HEK293 (cell line): ENCODE data around the gene EEF1AKMT4.

Experiments
- CTCF ChIA-PET: fragments of 350-600 bp; formaldehyde crosslinking; extraction: SDS; loops from one replicate; lab custom pipeline; 2021; ENCODE audit warnings: antibody characterized with exemption; lab: Yijun Ruan, JAX
- POLR2A ChIA-PET: fragments of 300-600 bp; formaldehyde crosslinking; extraction: SDS; loops from one replicate; lab custom pipeline; 2020; ENCODE audit warnings: antibody characterized with exemption, inconsistent platforms; lab: Yijun Ruan, JAX
- H3K27ac ChIP-seq: fragments of 200-500 bp; sonication (Bioruptor generic); 2 replicates; pipeline ENCODE4 v1.5.1; 2014; ENCODE audit warnings: low read depth, low read length, control low read depth, inconsistent platforms; ENCODE audit errors: extremely low read depth
- H3K36me3 ChIP-seq, 2 experiments: fragments of 200-500 bp in 1 of 2; sonication (Bioruptor generic) in 1 of 2; 1 replicate in 1 of 2; 2 replicates in 1 of 2; pipeline ENCODE4 v1.5.1; 2014 to 2017; ENCODE audit warnings: inconsistent platforms in 2 of 2, low read length in 2 of 2; ENCODE audit not compliant: control insufficient read depth in 2 of 2, insufficient read depth in 1 of 2
- H3K4me1 ChIP-seq: fragments of 200-500 bp; sonication (Bioruptor generic); 2 replicates; pipeline ENCODE4 v1.5.1; 2014; ENCODE audit warnings: mild to moderate bottlenecking, low read length, inconsistent platforms; ENCODE audit not compliant: control insufficient read depth, insufficient read depth
- H3K4me3 ChIP-seq: 2 replicates; pipeline ENCODE4 v1.5.1; 2011; ENCODE audit warnings: low read depth, mild to moderate bottlenecking, control low read depth, low read length, moderate library complexity
- H3K9me3 ChIP-seq: fragments of 200-500 bp; sonication (Bioruptor generic); 2 replicates; pipeline ENCODE4 v1.5.1; 2014; ENCODE audit warnings: low read depth, low read length, inconsistent platforms; ENCODE audit not compliant: control insufficient read depth, insufficient read depth
- BCL11B ChIP-seq: fragments of 450-650 bp; formaldehyde crosslinking; IDR thresholded peaks from 2 replicates; pipeline ENCODE4 v1.5.1; 2016; ENCODE audit warnings: low read depth, missing biosample characterization, missing genetic modification characterization
- BCL6B ChIP-seq: fragments of 450-650 bp; formaldehyde crosslinking; IDR thresholded peaks from 2 replicates; pipeline ENCODE4 v1.5.1; 2017; ENCODE audit warnings: missing biosample characterization, missing genetic modification characterization
- ELK4 ChIP-seq: IDR thresholded peaks from 2 replicates; pipeline ENCODE4 v1.6.1; 2011; ENCODE audit warnings: mild to moderate bottlenecking, low read depth, low read length, borderline replicate concordance
- OSR2 ChIP-seq: fragments of 450-650 bp; formaldehyde crosslinking; IDR thresholded peaks from 2 replicates; pipeline ENCODE4 v1.5.1; 2016; ENCODE audit warnings: missing biosample characterization, missing genetic modification characterization
- ZFP3 ChIP-seq: fragments of 450-650 bp; formaldehyde crosslinking; IDR thresholded peaks from 2 replicates; pipeline ENCODE4 v1.5.1; 2016; ENCODE audit warnings: low read depth, missing biosample characterization, missing genetic modification characterization
- ZNF19 ChIP-seq: fragments of 450-650 bp; formaldehyde crosslinking; IDR thresholded peaks from 2 replicates; pipeline ENCODE4; 2016; ENCODE audit warnings: missing biosample characterization, missing genetic modification characterization, low read depth
- ZNF2 ChIP-seq: fragments of 450-650 bp; formaldehyde crosslinking; IDR thresholded peaks from 2 replicates; pipeline ENCODE4 v1.5.1; 2016; ENCODE audit warnings: missing biosample characterization, missing genetic modification characterization
- ZNF239 ChIP-seq: fragments of 450-650 bp; formaldehyde crosslinking; IDR thresholded peaks from 2 replicates; pipeline ENCODE4 v1.5.1; 2016; ENCODE audit warnings: missing biosample characterization, missing genetic modification characterization
- ZNF324 ChIP-seq: fragments of 450-650 bp; formaldehyde crosslinking; IDR thresholded peaks from 2 replicates; pipeline ENCODE4 v1.5.1; 2016; ENCODE audit warnings: missing biosample characterization, missing genetic modification characterization
- ZNF335 ChIP-seq: fragments of 450-650 bp; formaldehyde crosslinking; conservative IDR thresholded peaks from 2 replicates; pipeline ENCODE4 v1.5.1; 2016; ENCODE audit warnings: missing biosample characterization, missing genetic modification characterization
- ZNF354C ChIP-seq: fragments of 450-650 bp; formaldehyde crosslinking; IDR thresholded peaks from 2 replicates; pipeline ENCODE4 v1.5.1; 2016; ENCODE audit warnings: missing biosample characterization, missing genetic modification characterization, low read depth, borderline replicate concordance
- ZNF449 ChIP-seq: fragments of 450-650 bp; formaldehyde crosslinking; IDR thresholded peaks from 2 replicates; pipeline ENCODE4 v1.5.1; 2017; ENCODE audit warnings: missing biosample characterization, mild to moderate bottlenecking, missing genetic modification characterization, moderate library complexity
- ZNF560 ChIP-seq: fragments of 450-650 bp; formaldehyde crosslinking; IDR thresholded peaks from 2 replicates; pipeline ENCODE4 v1.5.1; 2017; ENCODE audit warnings: missing biosample characterization, missing genetic modification characterization, borderline replicate concordance
- ZNF561 ChIP-seq: fragments of 450-650 bp; IDR thresholded peaks from 2 replicates; pipeline ENCODE4 v1.5.1; 2018; ENCODE audit warnings: missing biosample characterization, missing genetic modification characterization, borderline replicate concordance
- ZNF585B ChIP-seq: fragments of 450-650 bp; formaldehyde crosslinking; IDR thresholded peaks from 2 replicates; pipeline ENCODE4 v1.5.1; 2016; ENCODE audit warnings: missing biosample characterization, missing genetic modification characterization
- ZNF596 ChIP-seq: fragments of 450-650 bp; IDR thresholded peaks from 2 replicates; pipeline ENCODE4 v1.5.0; 2018; ENCODE audit warnings: missing biosample characterization, mild to moderate bottlenecking, missing genetic modification characterization, moderate library complexity
- ZNF768 ChIP-seq: fragments of 450-650 bp; formaldehyde crosslinking; IDR thresholded peaks from 2 replicates; pipeline ENCODE4 v1.5.1; 2018; ENCODE audit warnings: missing biosample characterization, mild to moderate bottlenecking, missing genetic modification characterization
- TF ChIP-seq, protein P1 (sequence below): fragments of 450-650 bp; formaldehyde crosslinking; conservative IDR thresholded peaks from 2 replicates; pipeline ENCODE4 v1.5.1; 2016; ENCODE audit warnings: low read depth, missing biosample characterization, missing genetic modification characterization
- TF ChIP-seq, protein P2 (sequence below): fragments of 450-650 bp; formaldehyde crosslinking; IDR thresholded peaks from 2 replicates; pipeline ENCODE4 v1.5.1; 2016; ENCODE audit warnings: missing biosample characterization, missing genetic modification characterization
- TF ChIP-seq, protein P3 (sequence below): fragments of 450-650 bp; formaldehyde crosslinking; optimal IDR thresholded peaks from 2 replicates; pipeline ENCODE3; 2016; ENCODE audit warnings: missing biosample characterization, mild to moderate bottlenecking, missing genetic modification characterization

Gene EEF1AKMT4

GRCh38 chr3:184291738-184292445 is 42.4 kb downstream of the EEF1AKMT4 start (continued):
- TF ChIP-seq ZNF561 (no peak), BCL11B (tag by site-specific recombination) (no peak), ZNF239 (tag by site-specific recombination) (no peak), ZNF585B (tag by site-specific recombination) (no peak), ZNF324 (no peak), ELK4 (no peak), ZNF560 (tag by site-specific recombination) (no peak), ZNF335 (tag by site-specific recombination) (no peak), OSR2 (tag by site-specific recombination) (no peak)
- TF ChIP-seq, protein P1, sequence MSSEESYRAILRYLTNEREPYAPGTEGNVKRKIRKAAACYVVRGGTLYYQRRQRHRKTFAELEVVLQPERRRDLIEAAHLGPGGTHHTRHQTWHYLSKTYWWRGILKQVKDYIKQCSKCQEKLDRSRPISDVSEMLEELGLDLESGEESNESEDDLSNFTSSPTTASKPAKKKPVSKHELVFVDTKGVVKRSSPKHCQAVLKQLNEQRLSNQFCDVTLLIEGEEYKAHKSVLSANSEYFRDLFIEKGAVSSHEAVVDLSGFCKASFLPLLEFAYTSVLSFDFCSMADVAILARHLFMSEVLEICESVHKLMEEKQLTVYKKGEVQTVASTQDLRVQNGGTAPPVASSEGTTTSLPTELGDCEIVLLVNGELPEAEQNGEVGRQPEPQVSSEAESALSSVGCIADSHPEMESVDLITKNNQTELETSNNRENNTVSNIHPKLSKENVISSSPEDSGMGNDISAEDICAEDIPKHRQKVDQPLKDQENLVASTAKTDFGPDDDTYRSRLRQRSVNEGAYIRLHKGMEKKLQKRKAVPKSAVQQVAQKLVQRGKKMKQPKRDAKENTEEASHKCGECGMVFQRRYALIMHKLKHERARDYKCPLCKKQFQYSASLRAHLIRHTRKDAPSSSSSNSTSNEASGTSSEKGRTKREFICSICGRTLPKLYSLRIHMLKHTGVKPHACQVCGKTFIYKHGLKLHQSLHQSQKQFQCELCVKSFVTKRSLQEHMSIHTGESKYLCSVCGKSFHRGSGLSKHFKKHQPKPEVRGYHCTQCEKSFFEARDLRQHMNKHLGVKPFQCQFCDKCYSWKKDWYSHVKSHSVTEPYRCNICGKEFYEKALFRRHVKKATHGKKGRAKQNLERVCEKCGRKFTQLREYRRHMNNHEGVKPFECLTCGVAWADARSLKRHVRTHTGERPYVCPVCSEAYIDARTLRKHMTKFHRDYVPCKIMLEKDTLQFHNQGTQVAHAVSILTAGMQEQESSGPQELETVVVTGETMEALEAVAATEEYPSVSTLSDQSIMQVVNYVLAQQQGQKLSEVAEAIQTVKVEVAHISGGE (tag by site-specific recombination), result no peak

DNA sequence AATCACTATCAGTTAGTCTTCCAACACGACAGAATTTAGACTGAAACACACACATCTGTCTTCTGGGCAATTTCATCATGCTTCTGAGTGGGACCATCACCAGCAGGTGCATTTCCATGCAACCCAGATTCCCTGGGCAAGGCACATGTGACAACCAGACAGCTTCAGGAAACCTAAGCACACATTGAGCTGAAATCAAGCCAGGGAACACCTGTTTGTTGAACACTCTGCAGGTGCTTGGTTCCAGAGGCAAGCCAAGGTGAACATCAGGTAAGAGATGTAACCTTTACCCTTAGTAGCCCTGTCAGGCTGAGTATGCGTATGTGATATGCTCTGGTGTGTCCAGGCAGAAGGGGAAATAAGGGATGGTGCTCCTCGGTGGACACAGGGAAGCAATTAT is 46.3 kb downstream of the EEF1AKMT4 start:
- Histone ChIP-seq H3K4me3 (no peak overlapping the region), H3K9me3 (no peaks in the 10 kb centered on the region), H3K4me1 (no peaks in the 10 kb centered on the region), H3K27ac (no peak overlapping the region), H3K36me3 (peaks cover 3 to 12% of the 10 kb centered on the region in 2 experiments; a peak in 2 of 3 replicates)
- TF ChIP-seq ZNF2, result no peak
- no peak for TF ChIP-seq ZNF19 (tag by site-specific recombination)
- TF ChIP-seq ZNF449 (tag by site-specific recombination), result no peak
- TF ChIP-seq ZNF596 (tag by site-specific recombination), result no peak
- TF ChIP-seq ZNF768, result no peak
- TF ChIP-seq, protein P2, sequence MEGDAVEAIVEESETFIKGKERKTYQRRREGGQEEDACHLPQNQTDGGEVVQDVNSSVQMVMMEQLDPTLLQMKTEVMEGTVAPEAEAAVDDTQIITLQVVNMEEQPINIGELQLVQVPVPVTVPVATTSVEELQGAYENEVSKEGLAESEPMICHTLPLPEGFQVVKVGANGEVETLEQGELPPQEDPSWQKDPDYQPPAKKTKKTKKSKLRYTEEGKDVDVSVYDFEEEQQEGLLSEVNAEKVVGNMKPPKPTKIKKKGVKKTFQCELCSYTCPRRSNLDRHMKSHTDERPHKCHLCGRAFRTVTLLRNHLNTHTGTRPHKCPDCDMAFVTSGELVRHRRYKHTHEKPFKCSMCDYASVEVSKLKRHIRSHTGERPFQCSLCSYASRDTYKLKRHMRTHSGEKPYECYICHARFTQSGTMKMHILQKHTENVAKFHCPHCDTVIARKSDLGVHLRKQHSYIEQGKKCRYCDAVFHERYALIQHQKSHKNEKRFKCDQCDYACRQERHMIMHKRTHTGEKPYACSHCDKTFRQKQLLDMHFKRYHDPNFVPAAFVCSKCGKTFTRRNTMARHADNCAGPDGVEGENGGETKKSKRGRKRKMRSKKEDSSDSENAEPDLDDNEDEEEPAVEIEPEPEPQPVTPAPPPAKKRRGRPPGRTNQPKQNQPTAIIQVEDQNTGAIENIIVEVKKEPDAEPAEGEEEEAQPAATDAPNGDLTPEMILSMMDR, result no peak
- no peak for TF ChIP-seq BCL6B (tag by site-specific recombination)
- TF ChIP-seq ZNF354C (tag by site-specific recombination), result no peak
- TF ChIP-seq, protein P3, sequence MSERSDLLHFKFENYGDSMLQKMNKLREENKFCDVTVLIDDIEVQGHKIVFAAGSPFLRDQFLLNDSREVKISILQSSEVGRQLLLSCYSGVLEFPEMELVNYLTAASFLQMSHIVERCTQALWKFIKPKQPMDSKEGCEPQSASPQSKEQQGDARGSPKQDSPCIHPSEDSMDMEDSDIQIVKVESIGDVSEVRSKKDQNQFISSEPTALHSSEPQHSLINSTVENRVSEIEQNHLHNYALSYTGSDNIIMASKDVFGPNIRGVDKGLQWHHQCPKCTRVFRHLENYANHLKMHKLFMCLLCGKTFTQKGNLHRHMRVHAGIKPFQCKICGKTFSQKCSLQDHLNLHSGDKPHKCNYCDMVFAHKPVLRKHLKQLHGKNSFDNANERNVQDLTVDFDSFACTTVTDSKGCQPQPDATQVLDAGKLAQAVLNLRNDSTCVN (tag by site-specific recombination), result no peak
- no peak for TF ChIP-seq ZFP3 (tag by site-specific recombination)
- POLR2A ChIA-PET, result interaction anchor here (1.4 kb wide), 1 partner anchor 35 kb away, joined by 3 read pairs; the partner anchor contains the start of gene CAMK2N2
- CTCF ChIA-PET, result interaction anchor here (0.7 kb wide), 1 partner anchor 836 kb away, joined by 3 read pairs; no protein-coding TSS in a partner anchor
